Measurements from ENCODE around the gene NAALADL2.

GRCh38 chr3:175573226-175573625 is 714.1 kb downstream of the NAALADL2 start:
- TF ChIP-seq, protein P1, sequence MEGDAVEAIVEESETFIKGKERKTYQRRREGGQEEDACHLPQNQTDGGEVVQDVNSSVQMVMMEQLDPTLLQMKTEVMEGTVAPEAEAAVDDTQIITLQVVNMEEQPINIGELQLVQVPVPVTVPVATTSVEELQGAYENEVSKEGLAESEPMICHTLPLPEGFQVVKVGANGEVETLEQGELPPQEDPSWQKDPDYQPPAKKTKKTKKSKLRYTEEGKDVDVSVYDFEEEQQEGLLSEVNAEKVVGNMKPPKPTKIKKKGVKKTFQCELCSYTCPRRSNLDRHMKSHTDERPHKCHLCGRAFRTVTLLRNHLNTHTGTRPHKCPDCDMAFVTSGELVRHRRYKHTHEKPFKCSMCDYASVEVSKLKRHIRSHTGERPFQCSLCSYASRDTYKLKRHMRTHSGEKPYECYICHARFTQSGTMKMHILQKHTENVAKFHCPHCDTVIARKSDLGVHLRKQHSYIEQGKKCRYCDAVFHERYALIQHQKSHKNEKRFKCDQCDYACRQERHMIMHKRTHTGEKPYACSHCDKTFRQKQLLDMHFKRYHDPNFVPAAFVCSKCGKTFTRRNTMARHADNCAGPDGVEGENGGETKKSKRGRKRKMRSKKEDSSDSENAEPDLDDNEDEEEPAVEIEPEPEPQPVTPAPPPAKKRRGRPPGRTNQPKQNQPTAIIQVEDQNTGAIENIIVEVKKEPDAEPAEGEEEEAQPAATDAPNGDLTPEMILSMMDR (IDR thresholded peaks at IDR 0.05; ENCODE audit: insufficient read depth, low read length, poor library complexity, severe bottlenecking) = no peak
- TF ChIP-seq EZH2phosphoT487 (conservative IDR thresholded peaks at IDR 0.05; ENCODE audit: low read length) = no peak
